HepG2 (cell line): Measurements from ENCODE around the gene CSTF1. TPM values are rescaled to one million over a fixed set of nuclear protein-coding genes. Genes with fewer than 3 reads are reported as not detected.
A peak's percentile ranks its signal among the peaks of the same experiment; 100 is the strongest.

Experiments used
- ARID5B ChIP-seq: IDR thresholded peaks from 2 replicates; pipeline ENCODE4 v1.4.0; 2020; ENCODE audit warnings: mild to moderate bottlenecking, missing genetic modification reagents
- ATF1 ChIP-seq: IDR thresholded peaks from 2 replicates; pipeline ENCODE4 v1.6.1; 2016; ENCODE audit warnings: mild to moderate bottlenecking, control low read depth
- CHD2 ChIP-seq: IDR thresholded peaks from 2 replicates; pipeline ENCODE4 v1.6.1; 2011; ENCODE audit warnings: low read depth, low read length, improper control_type of control experiment
- FIP1L1 ChIP-seq: fragments of 200-400 bp; formaldehyde crosslinking; IDR thresholded peaks from 2 replicates; pipeline ENCODE4 v1.6.1; 2018; ENCODE audit warnings: low read depth, mild to moderate bottlenecking, low read length, moderate library complexity, borderline replicate concordance; ENCODE audit not compliant: insufficient read depth
- GPN1 ChIP-seq: sonication (generic); formaldehyde crosslinking; IDR thresholded peaks from 2 replicates; pipeline ENCODE4 v1.5.1; 2020; ENCODE audit warnings: missing genetic modification reagents, borderline replicate concordance
- MED13 ChIP-seq: sonication (generic); formaldehyde crosslinking; IDR thresholded peaks from 2 replicates; pipeline ENCODE4 v1.5.0; 2020; ENCODE audit warnings: missing genetic modification reagents
- PCBP2 ChIP-seq: fragments of 200-400 bp; formaldehyde crosslinking; optimal IDR thresholded peaks from 2 replicates; pipeline ENCODE3; 2018; ENCODE audit warnings: low read length, low read depth; ENCODE audit not compliant: poor library complexity, severe bottlenecking
- TBP ChIP-seq: sonication (generic); formaldehyde crosslinking; IDR thresholded peaks from 2 replicates; pipeline ENCODE4 v1.5.0; 2020; ENCODE audit warnings: missing genetic modification reagents
- ZNF230 ChIP-seq: sonication (generic); formaldehyde crosslinking; IDR thresholded peaks from 2 replicates; pipeline ENCODE4 v1.4.0; 2020; ENCODE audit warnings: mild to moderate bottlenecking, missing genetic modification reagents
- polyA plus RNA-seq, 8 experiments: library from polyadenylated mRNA; depleted of rRNA in 3 of 8; stranded (reverse) in 7 of 8; unstranded in 1 of 8; fragments of >200 nt; fragmentation: Illumina TruSeq in 4 of 8; extraction: Trizol in 4 of 8; gene quantifications; 2 replicates each; pipeline versions ENCODE4 v1.2.1 to v1.2.3, GENCODE V29; 2011 to 2016; ENCODE audit warnings: low read depth in 4 of 8, missing spikeins in 1 of 8, mixed read lengths in 1 of 8; ENCODE audit not compliant: insufficient read depth in 1 of 8
- total RNA-seq, 5 experiments: library from RNA; depleted of rRNA; stranded (reverse); fragments of >200 nt; fragmentation: Illumina TruSeq; extraction: Trizol; gene quantifications; 2 replicates each; pipeline ENCODE4 v1.2.3, GENCODE V29; 2016; ENCODE audit warnings: low read depth in 1 of 5
- TF ChIP-seq, protein P1 (sequence below): sonication (generic); formaldehyde crosslinking; IDR thresholded peaks from 2 replicates; pipeline ENCODE4 v1.5.1; 2020; ENCODE audit warnings: mild to moderate bottlenecking, missing genetic modification reagents, borderline replicate concordance

The CSTF1 gene
- total and polyA plus RNA-seq, 2 of the 13 experiments (the other 11 are each of a cell fraction or from before 2014, with no cell fraction given), result 70.9 to 100 TPM

GRCh38 chr20:56348305-56348693, 44.1 kb upstream of the CSTF1 start (continued):
- TF ChIP-seq GPN1 (CRISPR knock-in tag) (no peak), MED13 (CRISPR knock-in tag) (no peak), TBP (CRISPR knock-in tag) (no peak), CHD2 (no peak), ZNF230 (CRISPR knock-in tag) (no peak), ATF1 (CRISPR knock-in tag) (0 out of 2 replicates have a peak, but pooled peaks have one; percentile 24), ARID5B (CRISPR knock-in tag) (peak; percentile 57; the same call in 1 of the 2 replicates), FIP1L1 (no peak), PCBP2 (no peak)
- TF ChIP-seq, protein P1, sequence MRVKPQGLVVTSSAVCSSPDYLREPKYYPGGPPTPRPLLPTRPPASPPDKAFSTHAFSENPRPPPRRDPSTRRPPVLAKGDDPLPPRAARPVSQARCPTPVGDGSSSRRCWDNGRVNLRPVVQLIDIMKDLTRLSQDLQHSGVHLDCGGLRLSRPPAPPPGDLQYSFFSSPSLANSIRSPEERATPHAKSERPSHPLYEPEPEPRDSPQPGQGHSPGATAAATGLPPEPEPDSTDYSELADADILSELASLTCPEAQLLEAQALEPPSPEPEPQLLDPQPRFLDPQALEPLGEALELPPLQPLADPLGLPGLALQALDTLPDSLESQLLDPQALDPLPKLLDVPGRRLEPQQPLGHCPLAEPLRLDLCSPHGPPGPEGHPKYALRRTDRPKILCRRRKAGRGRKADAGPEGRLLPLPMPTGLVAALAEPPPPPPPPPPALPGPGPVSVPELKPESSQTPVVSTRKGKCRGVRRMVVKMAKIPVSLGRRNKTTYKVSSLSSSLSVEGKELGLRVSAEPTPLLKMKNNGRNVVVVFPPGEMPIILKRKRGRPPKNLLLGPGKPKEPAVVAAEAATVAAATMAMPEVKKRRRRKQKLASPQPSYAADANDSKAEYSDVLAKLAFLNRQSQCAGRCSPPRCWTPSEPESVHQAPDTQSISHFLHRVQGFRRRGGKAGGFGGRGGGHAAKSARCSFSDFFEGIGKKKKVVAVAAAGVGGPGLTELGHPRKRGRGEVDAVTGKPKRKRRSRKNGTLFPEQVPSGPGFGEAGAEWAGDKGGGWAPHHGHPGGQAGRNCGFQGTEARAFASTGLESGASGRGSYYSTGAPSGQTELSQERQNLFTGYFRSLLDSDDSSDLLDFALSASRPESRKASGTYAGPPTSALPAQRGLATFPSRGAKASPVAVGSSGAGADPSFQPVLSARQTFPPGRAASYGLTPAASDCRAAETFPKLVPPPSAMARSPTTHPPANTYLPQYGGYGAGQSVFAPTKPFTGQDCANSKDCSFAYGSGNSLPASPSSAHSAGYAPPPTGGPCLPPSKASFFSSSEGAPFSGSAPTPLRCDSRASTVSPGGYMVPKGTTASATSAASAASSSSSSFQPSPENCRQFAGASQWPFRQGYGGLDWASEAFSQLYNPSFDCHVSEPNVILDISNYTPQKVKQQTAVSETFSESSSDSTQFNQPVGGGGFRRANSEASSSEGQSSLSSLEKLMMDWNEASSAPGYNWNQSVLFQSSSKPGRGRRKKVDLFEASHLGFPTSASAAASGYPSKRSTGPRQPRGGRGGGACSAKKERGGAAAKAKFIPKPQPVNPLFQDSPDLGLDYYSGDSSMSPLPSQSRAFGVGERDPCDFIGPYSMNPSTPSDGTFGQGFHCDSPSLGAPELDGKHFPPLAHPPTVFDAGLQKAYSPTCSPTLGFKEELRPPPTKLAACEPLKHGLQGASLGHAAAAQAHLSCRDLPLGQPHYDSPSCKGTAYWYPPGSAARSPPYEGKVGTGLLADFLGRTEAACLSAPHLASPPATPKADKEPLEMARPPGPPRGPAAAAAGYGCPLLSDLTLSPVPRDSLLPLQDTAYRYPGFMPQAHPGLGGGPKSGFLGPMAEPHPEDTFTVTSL, result peak; percentile 51; the same call in 1 of the 2 replicates
